Measurements from ENCODE around the gene FGFBP3.

DNA sequence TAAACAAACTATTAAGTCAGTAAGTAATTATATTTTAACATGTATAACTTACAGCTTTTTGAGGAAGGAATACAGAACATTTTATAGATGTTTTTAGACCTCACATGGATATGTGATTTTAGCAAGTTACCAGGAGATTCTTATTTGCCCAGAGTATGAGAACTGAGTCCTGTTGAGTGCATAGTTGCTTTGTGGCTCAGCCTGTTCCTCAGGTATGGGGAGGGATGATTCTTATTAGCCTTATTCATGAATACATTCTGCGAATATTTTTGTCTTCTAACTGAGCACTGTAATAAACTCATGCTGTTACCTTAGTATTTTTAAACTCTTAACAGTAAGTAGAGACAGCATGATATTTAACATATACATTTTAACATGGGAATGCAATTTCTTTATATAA lies 32.1 kb upstream of the FGFBP3 start:
- TF ChIP-seq, protein P1, sequence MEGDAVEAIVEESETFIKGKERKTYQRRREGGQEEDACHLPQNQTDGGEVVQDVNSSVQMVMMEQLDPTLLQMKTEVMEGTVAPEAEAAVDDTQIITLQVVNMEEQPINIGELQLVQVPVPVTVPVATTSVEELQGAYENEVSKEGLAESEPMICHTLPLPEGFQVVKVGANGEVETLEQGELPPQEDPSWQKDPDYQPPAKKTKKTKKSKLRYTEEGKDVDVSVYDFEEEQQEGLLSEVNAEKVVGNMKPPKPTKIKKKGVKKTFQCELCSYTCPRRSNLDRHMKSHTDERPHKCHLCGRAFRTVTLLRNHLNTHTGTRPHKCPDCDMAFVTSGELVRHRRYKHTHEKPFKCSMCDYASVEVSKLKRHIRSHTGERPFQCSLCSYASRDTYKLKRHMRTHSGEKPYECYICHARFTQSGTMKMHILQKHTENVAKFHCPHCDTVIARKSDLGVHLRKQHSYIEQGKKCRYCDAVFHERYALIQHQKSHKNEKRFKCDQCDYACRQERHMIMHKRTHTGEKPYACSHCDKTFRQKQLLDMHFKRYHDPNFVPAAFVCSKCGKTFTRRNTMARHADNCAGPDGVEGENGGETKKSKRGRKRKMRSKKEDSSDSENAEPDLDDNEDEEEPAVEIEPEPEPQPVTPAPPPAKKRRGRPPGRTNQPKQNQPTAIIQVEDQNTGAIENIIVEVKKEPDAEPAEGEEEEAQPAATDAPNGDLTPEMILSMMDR (conservative IDR thresholded peaks at IDR 0.05): no peak
- no peak for TF ChIP-seq EZH2 (IDR thresholded peaks at IDR 0.05; ENCODE audit: low read depth)
